H9 (cell line): ENCODE data around the gene LEFTY1. TPM values are rescaled to one million over a fixed set of nuclear protein-coding genes. Genes with fewer than 3 reads are reported as not detected.

Source experiments
- DNase-seq: peaks from one replicate; pipeline ENCODE4 v3.0.0-alpha.2; 2017
- H2AFZ ChIP-seq: one replicate; pipeline ENCODE4 v1.6.1; 2013; ENCODE audit warnings: mild to moderate bottlenecking, low read length, control low read depth, moderate library complexity
- H2AK5ac ChIP-seq: 2 replicates; pipeline ENCODE4 v1.6.1; 2013; ENCODE audit warnings: low read length, control low read depth, mixed read lengths; ENCODE audit not compliant: insufficient read length
- H2BK120ac ChIP-seq: one replicate; pipeline ENCODE4 v1.6.1; 2013; ENCODE audit warnings: low read depth, mild to moderate bottlenecking, low read length, control low read depth, inconsistent platforms; ENCODE audit not compliant: poor library complexity, severe bottlenecking
- H2BK12ac ChIP-seq: 2 replicates; pipeline ENCODE4 v1.6.1; 2013; ENCODE audit warnings: low read length, control low read depth, mixed read lengths, low read depth; ENCODE audit not compliant: insufficient read length
- H2BK15ac ChIP-seq: 2 replicates; pipeline ENCODE4 v1.6.1; 2013; ENCODE audit warnings: low read depth, low read length, control low read depth
- H2BK20ac ChIP-seq: one replicate; pipeline ENCODE4 v1.6.1; 2013; ENCODE audit warnings: low read depth, mild to moderate bottlenecking, low read length, control low read depth, inconsistent platforms; ENCODE audit not compliant: poor library complexity, severe bottlenecking
- H2BK5ac ChIP-seq: 2 replicates; pipeline ENCODE4 v1.6.1; 2013; ENCODE audit warnings: low read length, control low read depth, mixed read lengths; ENCODE audit not compliant: insufficient read length
- H3K14ac ChIP-seq: 2 replicates; pipeline ENCODE4 v1.6.1; 2013; ENCODE audit warnings: low read length, control low read depth; ENCODE audit not compliant: insufficient read depth
- H3K18ac ChIP-seq: 2 replicates; pipeline ENCODE4 v1.6.1; 2013; ENCODE audit warnings: low read depth, mild to moderate bottlenecking, mixed read lengths, low read length, control low read depth; ENCODE audit not compliant: insufficient read length
- H3K23ac ChIP-seq: 2 replicates; pipeline ENCODE4 v1.6.1; 2013; ENCODE audit warnings: low read length, control low read depth, mixed read lengths, low read depth; ENCODE audit not compliant: insufficient read length
- H3K23me2 ChIP-seq: 2 replicates; pipeline ENCODE4 v1.6.1; 2013; ENCODE audit warnings: low read depth, mild to moderate bottlenecking, mixed read lengths, low read length, control low read depth; ENCODE audit not compliant: insufficient read length, poor library complexity, severe bottlenecking
- H3K27ac ChIP-seq: 2 replicates; pipeline ENCODE4 v1.5.1; 2013; ENCODE audit warnings: low read length, control low read depth, mixed read lengths, low read depth; ENCODE audit not compliant: insufficient read length
- H3K27me3 ChIP-seq: 2 replicates; pipeline ENCODE4 v1.6.1; 2013; ENCODE audit warnings: low read length, control low read depth, inconsistent platforms; ENCODE audit not compliant: insufficient read depth
- H3K4ac ChIP-seq: 2 replicates; pipeline ENCODE4 v1.6.1; 2013; ENCODE audit warnings: low read depth, mild to moderate bottlenecking, control low read depth, inconsistent platforms, low read length, moderate library complexity
- H3K4me1 ChIP-seq: 2 replicates; pipeline ENCODE4 v1.6.1; 2013; ENCODE audit warnings: low read length, control low read depth, inconsistent platforms; ENCODE audit not compliant: insufficient read depth
- H3K4me2 ChIP-seq: 2 replicates; pipeline ENCODE4 v1.6.1; 2013; ENCODE audit warnings: low read length, control low read depth, mixed read lengths; ENCODE audit not compliant: insufficient read length, insufficient read depth
- H3K56ac ChIP-seq: 2 replicates; pipeline ENCODE4 v1.6.1; 2013; ENCODE audit warnings: low read depth, mild to moderate bottlenecking, mixed read lengths, low read length, control low read depth; ENCODE audit not compliant: insufficient read length
- H3K79me1 ChIP-seq: 2 replicates; pipeline ENCODE4 v1.6.1; 2013; ENCODE audit warnings: low read depth, mild to moderate bottlenecking, moderate library complexity, low read length, control low read depth, inconsistent platforms; ENCODE audit not compliant: insufficient read depth, poor library complexity, severe bottlenecking
- H3K79me2 ChIP-seq: 2 replicates; pipeline ENCODE4 v1.6.1; 2013; ENCODE audit warnings: low read length, control low read depth, inconsistent platforms; ENCODE audit not compliant: insufficient read depth
- H3K9ac ChIP-seq: 2 replicates; pipeline ENCODE4 v1.6.1; 2013; ENCODE audit warnings: low read length, control low read depth, mixed read lengths; ENCODE audit not compliant: insufficient read length; ENCODE audit errors: extremely low read depth
- H3K9me3 ChIP-seq: one replicate; pipeline ENCODE4 v1.6.1; 2013; ENCODE audit warnings: low read depth, low read length, inconsistent platforms; ENCODE audit not compliant: control insufficient read depth
- H3T11ph ChIP-seq: one replicate; pipeline ENCODE4 v1.6.1; 2013; ENCODE audit warnings: mild to moderate bottlenecking, low read length, control low read depth, inconsistent platforms
- H4K20me1 ChIP-seq: one replicate; pipeline ENCODE4 v1.6.1; 2013; ENCODE audit not compliant: control insufficient read depth, insufficient read length, insufficient read depth
- H4K5ac ChIP-seq: 2 replicates; pipeline ENCODE4 v1.6.1; 2013; ENCODE audit warnings: low read depth, mild to moderate bottlenecking, mixed read lengths, low read length, control low read depth; ENCODE audit not compliant: insufficient read length
- H4K8ac ChIP-seq: replicated peaks from 2 replicates; pipeline ENCODE4 v1.6.1; 2013; ENCODE audit warnings: low read length, control low read depth, mixed read lengths, low read depth; ENCODE audit not compliant: insufficient read length
- H4K91ac ChIP-seq: 2 replicates; pipeline ENCODE4 v1.6.1; 2013; ENCODE audit warnings: low read depth, mild to moderate bottlenecking, moderate library complexity, mixed read lengths, low read length, control low read depth; ENCODE audit not compliant: insufficient read length
- H3K27ac Mint-ChIP-seq, 3 experiments: 2 replicates in 2 of 3; 3 replicates in 1 of 3; pipeline ENCODE4 v1.8.0; 2020 to 2021; ENCODE audit warnings: mixed read lengths in 3 of 3, mild to moderate bottlenecking in 1 of 3, moderate library complexity in 1 of 3
- H3K27me3 Mint-ChIP-seq: 2 replicates; pipeline ENCODE4 v1.8.0; 2021; ENCODE audit warnings: low read depth, mild to moderate bottlenecking, moderate library complexity, mixed read lengths
- H3K36me3 Mint-ChIP-seq, 3 experiments: 2 replicates in 2 of 3; 3 replicates in 1 of 3; pipeline ENCODE4 v1.8.0; 2020 to 2021; ENCODE audit warnings: low read depth in 3 of 3, mixed read lengths in 3 of 3; ENCODE audit not compliant: insufficient read depth in 1 of 3
- H3K4me1 Mint-ChIP-seq, 2 experiments: 2 replicates each; pipeline ENCODE4 v1.8.0; 2020; ENCODE audit warnings: mixed read lengths in 2 of 2
- H3K4me3 Mint-ChIP-seq, 2 experiments: 2 replicates in 1 of 2; 3 replicates in 1 of 2; pipeline ENCODE4 v1.8.0; 2020 to 2021; ENCODE audit warnings: mild to moderate bottlenecking in 2 of 2, mixed read lengths in 2 of 2, moderate library complexity in 1 of 2
- H3K9me3 Mint-ChIP-seq, 2 experiments: 2 replicates in 1 of 2; 3 replicates in 1 of 2; pipeline ENCODE4 v1.8.0; 2020; ENCODE audit warnings: mild to moderate bottlenecking in 2 of 2, mixed read lengths in 2 of 2, moderate library complexity in 1 of 2
- WGBS: extraction: QIAGEN DNeasy Blood & Tissue Kit; methylation state at CpG from one replicate; pipeline ENCODE4 v1.1.7; 2013; ENCODE audit warnings: missing lambda C conversion rate, low lambda C conversion rate, mixed read lengths; ENCODE audit not compliant: insufficient read length; ENCODE audit errors: extremely low coverage; 5-methylcytosine and 5-hydroxymethylcytosine counted together
- total RNA-seq: library from RNA; stranded (reverse); gene quantifications from 2 replicates; pipeline ENCODE4 v1.2.1, GENCODE V29; 2021
- TF ChIP-seq, protein P1 (sequence below): fragments of 200-600 bp; sonication (generic); conservative IDR thresholded peaks from 3 replicates; pipeline ENCODE4 v1.8.0; 2021; ENCODE audit warnings: antibody characterized with exemption, mild to moderate bottlenecking

Gene LEFTY1
- total RNA-seq, 1 experiment from 2014 or later, result 107 TPM

DNA sequence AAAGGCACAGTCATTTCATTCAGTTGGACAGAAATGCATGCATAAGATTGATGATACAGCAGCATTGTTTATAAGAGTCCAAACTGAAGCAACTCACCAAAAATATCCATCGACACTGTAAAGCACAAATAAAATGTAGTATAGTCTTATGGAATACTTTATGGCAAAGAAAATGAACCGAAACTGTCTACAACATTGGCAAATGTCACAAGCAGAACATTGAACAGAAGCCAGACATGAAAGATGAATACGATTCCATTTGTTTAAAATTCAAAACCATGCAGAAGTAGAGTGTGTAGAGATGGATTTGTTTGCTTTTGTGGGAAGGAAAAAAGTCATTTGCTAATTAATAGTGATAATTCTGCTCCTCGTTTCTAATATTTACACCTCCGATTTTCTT, 7.5 kb upstream of the LEFTY1 start:
- no peak overlapping the region for H2AFZ ChIP-seq
- no peak overlapping the region for H4K8ac ChIP-seq
- H3K9ac ChIP-seq, result no peak overlapping the region
- no peak overlapping the region for H4K91ac ChIP-seq
- H3K36me3 Mint-ChIP-seq, result no peaks in the 10 kb centered on the region; a peak in 1 of 7 replicates
- no peak overlapping the region for H2BK20ac ChIP-seq
- H3K79me2 ChIP-seq, result no peaks in the 10 kb centered on the region
- H2BK15ac ChIP-seq, result no peak overlapping the region
- no peaks in the 10 kb centered on the region; a peak in 2 of 5 replicates for H3K9me3 Mint-ChIP-seq
- H4K20me1 ChIP-seq, result no peaks in the 10 kb centered on the region
- H2AK5ac ChIP-seq, result no peak overlapping the region
- no peak for DNase-seq
- H3K56ac ChIP-seq, result no peak overlapping the region
- peaks cover 38 to 42% of the 10 kb centered on the region in 2 experiments for H3K4me1 Mint-ChIP-seq
- no peaks in the 10 kb centered on the region for H3K9me3 ChIP-seq
- H2BK12ac ChIP-seq, result no peak overlapping the region
- H2BK5ac ChIP-seq, result no peak overlapping the region
- H4K5ac ChIP-seq, result no peak overlapping the region
- H3K27me3 ChIP-seq, result no peaks in the 10 kb centered on the region
- H3K79me1 ChIP-seq, result no peaks in the 10 kb centered on the region
- H3K4me2 ChIP-seq, result no peak overlapping the region
- TF ChIP-seq, protein P1, sequence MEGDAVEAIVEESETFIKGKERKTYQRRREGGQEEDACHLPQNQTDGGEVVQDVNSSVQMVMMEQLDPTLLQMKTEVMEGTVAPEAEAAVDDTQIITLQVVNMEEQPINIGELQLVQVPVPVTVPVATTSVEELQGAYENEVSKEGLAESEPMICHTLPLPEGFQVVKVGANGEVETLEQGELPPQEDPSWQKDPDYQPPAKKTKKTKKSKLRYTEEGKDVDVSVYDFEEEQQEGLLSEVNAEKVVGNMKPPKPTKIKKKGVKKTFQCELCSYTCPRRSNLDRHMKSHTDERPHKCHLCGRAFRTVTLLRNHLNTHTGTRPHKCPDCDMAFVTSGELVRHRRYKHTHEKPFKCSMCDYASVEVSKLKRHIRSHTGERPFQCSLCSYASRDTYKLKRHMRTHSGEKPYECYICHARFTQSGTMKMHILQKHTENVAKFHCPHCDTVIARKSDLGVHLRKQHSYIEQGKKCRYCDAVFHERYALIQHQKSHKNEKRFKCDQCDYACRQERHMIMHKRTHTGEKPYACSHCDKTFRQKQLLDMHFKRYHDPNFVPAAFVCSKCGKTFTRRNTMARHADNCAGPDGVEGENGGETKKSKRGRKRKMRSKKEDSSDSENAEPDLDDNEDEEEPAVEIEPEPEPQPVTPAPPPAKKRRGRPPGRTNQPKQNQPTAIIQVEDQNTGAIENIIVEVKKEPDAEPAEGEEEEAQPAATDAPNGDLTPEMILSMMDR, result no peak
- no peak overlapping the region; a peak in 1 of 7 replicates for H3K27ac Mint-ChIP-seq
- H3K4me1 ChIP-seq, result peaks cover 12% of the 10 kb centered on the region; the same call in 1 of the 2 replicates
- H3K23ac ChIP-seq, result no peak overlapping the region
- no peak overlapping the region for H3K14ac ChIP-seq
- no CpG with 5 or more reads among the region's 5 CpGs for WGBS
- H3K4ac ChIP-seq, result no peak overlapping the region
- H3K27ac ChIP-seq, result no peak overlapping the region
- peaks cover 1% of the 10 kb centered on the region; the same call in 1 of the 2 replicates for H3K27me3 Mint-ChIP-seq
- no peak overlapping the region for H2BK120ac ChIP-seq
- H3T11ph ChIP-seq, result no peak overlapping the region
- H3K4me3 Mint-ChIP-seq, result no peak overlapping the region
- H3K18ac ChIP-seq, result no peak overlapping the region
- no peaks in the 10 kb centered on the region for H3K23me2 ChIP-seq
